SU-DHL-6 (cell line): ENCODE measurements around the gene LRFN3.

Experiments
- CTCF ChIP-seq: fragments of 200-600 bp; sonication (generic); IDR thresholded peaks from one replicate; pipeline ENCODE4 v1.5.1; 2017; ENCODE audit warnings: antibody characterized with exemption, mild to moderate bottlenecking, low read length, moderate library complexity; ENCODE audit not compliant: insufficient read depth, poor library complexity, severe bottlenecking
- EZH2phosphoT487 ChIP-seq: fragments of 200-600 bp; sonication (generic), shearing (Covaris generic); conservative IDR thresholded peaks from 2 replicates; pipeline ENCODE4 v1.6.1; 2018; ENCODE audit warnings: mild to moderate bottlenecking, antibody characterized with exemption, low read length, moderate library complexity, mixed read lengths

GRCh38 chr19:35905178-35905727 lies 30.9 kb upstream of the LRFN3 start:
- TF ChIP-seq CTCF (no peak), EZH2phosphoT487 (no peak)
